ENCODE data around the gene ITGA11.
"Not testable (repeated sequence)": the region's sequence is repeated elsewhere in the genome, so short reads cannot be mapped to it uniquely, and the experiment has no call there.

Gene ITGA11

DNA sequence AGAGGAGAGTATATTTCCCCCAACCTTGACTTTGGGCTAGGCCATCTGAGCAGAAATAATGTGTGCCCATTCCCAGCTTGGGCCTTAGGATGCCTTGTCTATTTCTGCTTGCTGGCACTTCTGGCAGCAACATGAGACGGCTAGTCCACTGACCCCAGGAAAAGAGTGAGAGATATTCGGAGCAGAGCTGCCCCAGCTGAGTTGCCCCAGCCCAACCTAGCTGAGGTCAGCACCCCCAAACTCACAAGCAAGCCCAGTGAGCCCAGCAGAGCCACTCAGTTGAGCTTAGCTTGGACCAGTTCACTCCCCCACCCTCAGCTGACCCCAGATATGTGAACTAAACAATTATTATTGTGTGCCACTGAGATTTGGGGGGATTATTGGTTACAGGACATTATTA is 20.2 kb downstream of the ITGA11 start:
- no peak for DNase-seq (ENCODE audit: low read depth in 3 of 3, low spot score in 1 of 3)

DNA sequence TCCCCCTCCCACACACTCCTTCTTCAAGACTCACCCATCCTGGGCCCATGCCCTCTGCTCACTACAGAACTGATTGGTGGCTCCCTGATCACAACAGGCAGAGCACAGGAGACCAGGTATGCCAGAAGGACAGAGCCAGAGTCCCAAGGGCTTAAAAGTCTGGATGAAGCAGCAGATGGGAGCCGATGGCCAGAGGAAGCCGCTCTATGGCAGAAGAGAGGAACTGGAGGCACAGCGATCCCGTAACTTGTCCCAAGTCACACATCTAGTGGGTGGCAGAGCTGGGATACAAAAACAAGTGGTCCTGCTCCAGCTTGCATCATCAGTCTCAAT is 20.7 kb downstream of the ITGA11 start:
- no peak for DNase-seq (ENCODE audit: low read depth in 3 of 3, low spot score in 1 of 3)

DNA sequence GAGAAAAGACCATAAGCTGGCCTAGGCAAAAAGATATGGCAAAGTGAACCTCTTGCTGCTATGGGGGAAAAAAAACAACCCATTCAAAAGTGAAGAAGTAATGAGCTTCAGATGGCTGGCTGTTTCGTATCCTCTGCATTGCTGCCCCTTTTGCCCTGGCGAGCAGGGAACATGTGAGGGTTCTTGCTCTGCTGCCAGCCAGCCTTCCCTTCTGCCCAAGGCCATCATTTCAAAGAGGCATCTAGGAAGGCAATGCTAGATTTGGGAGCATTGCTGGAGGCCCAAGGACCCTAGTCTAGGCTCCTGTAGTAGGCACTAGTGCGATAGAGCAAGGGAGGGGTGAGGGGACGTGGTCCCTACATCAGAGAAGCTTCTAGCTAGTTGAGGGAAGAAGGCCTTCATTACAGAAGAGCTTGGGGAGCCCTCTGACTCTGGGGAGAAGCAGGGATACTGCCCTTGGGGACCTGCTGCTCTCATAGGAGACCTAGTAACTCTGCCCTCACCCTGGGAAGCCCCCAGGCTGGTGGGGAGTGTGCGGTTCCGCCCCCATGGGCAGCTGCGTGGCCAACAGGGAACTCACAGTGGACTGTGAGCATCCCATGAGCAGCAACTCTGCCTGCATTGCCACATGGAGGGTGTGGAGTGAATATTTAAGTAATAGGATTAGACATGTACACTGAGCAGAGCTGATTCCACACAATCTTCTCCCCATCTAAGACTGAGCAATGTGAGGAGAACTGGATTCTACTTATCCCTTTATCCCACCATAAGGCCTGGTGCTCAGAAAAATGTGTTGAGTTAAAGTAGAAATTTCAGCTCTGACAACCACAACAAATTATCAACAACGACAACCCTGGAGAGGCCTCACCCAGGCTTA is 21.3 kb downstream of the ITGA11 start:
- no peak for DNase-seq (ENCODE audit: low read depth in 3 of 3, low spot score in 1 of 3)

DNA sequence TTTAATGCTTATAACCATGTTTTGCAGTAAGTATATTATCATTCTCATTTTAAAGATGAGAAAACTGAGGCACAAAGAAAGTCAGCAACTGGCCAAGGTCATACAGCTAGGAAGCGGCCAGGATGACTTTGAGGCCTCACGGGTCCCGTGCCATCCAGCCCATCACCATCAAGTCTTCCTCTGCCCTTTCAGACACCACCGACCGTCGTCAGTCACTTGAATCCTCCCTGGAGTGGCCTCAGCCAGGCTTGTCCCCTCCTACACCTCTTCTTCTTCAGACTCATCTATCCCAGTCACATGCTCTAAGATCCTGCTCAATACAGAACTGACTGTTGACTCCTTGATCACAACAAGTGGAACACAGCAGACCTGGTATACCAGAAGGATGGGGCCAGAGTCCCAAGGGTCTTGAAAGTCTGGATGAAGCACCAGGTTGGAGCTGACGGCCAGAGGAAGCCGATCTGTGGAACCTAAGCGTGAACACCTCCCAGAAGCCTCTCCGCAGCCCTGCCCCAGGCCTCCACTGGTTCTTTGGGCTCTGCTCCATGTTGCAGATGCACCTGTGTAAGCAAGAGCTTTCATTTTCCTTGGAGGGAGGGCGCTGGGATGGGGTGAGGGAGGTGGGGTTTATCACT is 22.1 kb downstream of the ITGA11 start:
- DNase-seq (ENCODE audit: low read depth in 3 of 3, low spot score in 1 of 3), result no peak

DNA sequence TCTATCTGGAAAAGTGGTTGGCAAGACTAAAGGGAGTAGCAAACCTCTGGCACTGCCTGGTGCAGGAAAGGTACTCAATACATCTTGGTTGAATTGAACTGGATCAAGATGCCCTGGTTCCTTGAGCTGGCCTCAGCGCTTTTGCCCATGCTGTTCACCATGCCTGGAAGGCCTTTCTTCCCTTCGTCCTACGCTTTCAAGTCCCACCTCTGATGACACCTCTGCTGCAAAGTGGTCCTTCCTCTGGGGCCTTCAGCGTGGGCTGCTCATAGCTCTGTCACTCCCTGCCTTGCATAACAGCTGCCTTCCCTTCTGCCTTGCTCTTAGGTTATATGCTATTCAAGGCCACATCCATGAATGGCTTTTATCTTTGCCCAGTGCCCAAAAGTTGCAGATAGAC is 23.0 kb downstream of the ITGA11 start:
- no peak for DNase-seq (ENCODE audit: low read depth in 3 of 3, low spot score in 1 of 3)

DNA sequence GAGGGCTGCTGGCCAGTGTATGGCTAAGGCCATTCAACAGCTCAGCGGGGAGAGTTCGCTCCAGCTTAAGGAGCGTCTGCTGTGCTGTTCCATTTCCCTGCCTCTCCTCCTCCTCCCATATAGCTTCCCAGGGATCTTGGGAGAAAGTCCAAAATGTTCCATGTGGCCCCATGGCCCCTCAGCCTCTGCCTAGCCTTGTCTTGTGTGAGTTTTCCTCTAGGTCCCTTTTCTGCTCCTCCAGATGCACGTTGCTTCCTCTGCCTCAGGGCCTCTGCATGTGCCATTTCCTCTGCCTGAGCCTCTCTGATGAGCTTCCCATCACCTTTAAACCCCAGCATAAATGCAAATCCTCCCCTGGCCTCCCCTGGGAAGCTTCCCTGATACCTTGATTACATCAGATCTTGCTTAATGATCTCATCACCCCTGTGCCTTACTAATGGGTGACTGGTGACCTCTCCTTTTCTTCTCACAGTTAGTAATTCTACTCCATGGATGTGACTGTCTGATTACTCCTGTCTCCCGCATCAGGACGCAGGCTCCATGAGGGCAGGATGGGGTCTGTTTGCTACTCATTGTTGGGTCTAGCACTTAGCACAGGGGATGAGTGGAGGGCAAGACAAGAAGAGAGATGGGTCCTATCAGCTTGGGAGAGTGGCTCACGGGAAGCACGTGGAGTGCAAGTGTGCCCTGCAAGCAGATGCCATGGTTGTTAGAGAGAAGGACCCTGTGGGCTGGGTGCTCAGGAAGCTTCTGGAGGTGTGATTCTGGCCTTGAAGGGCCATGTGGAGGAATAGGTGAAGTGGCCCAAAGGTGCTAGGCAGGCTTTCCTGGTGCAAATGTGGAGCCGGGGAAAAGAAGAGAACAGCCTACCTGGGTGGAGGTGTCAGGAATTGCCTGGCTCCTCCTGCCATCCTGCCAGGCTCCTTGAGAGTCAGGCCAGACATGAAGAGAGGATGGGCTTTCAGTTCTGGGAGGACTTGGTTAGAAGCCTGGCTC is 23.8 kb downstream of the ITGA11 start:
- no peak for DNase-seq (ENCODE audit: low read depth in 3 of 3, low spot score in 1 of 3)

DNA sequence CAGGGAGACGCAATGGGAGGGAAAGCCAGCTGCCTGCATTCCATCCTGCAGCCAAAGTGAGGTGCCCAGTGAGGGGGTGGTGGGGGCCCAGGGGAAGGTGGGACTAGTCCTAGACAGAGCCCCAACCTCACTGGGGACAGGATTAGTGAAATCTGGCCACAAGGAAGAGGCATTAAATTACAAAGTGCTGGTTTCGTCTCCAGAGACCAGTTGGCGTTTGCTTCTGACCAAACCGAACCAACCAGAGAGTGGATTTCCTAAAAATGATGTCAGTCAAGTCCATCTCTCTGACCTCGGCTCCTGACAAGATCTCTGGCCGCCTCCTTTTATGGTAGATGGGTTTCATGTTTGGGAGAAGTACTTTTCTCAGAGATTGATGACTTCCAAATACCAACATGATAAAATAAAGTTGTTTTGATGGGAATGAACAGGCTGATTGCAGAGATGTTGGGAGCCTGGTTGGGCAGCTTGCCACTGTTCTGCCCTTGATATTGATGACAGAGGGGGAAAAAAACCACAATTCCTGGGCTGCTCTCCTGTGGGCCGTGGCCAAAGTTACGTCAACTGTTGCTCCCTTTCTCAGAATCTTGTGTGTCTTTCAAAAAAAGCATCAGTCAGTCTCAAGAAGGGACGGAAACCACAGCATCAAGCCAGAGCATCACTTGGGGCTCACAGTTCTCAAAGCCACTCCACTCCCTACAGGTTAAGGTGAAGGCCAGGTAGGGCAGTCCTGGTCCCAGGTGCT is 24.6 kb downstream of the ITGA11 start:
- no peak for DNase-seq (ENCODE audit: low read depth in 3 of 3, low spot score in 1 of 3)

DNA sequence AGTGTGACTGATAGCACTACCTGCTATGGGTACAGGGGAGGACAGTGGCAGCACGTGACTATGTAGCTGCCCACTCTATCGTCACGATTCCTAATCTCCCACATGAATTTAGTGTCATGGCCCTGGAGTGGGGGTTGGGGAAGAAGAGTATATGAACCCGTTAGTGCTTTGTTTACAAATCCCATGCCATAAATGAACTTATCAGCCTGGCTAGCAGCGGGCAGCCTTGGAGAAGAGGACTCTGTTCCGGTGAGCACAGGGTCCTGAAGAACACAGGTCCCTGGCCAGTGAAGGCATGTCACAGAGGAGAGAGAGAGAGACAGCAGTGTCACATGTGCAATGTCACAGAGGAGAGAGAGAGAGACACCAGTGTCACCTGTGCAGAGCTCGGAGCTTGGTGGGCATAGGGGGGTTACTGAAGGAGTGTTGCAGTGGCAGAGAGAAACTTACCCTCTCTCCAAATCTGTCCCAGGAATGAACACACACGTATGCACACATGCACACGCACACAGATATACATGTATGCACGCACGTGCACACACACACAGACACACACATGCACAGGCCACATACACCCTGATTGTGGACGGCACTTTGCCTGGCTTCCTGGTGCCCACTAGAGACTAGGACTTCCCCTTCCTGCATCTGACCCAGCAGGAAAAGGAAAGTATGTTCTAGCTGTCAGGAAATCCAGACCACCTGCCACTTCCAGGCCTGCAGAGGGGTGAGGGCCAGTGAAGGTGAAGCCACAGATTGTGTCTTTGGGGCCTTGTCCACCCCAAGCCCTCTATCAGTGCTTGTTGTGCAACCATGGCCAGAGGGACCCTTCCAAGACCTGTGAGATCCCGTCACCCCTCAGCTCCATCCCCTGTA is 26.3 kb downstream of the ITGA11 start:
- no peak for DNase-seq (ENCODE audit: low read depth in 3 of 3, low spot score in 1 of 3)

DNA sequence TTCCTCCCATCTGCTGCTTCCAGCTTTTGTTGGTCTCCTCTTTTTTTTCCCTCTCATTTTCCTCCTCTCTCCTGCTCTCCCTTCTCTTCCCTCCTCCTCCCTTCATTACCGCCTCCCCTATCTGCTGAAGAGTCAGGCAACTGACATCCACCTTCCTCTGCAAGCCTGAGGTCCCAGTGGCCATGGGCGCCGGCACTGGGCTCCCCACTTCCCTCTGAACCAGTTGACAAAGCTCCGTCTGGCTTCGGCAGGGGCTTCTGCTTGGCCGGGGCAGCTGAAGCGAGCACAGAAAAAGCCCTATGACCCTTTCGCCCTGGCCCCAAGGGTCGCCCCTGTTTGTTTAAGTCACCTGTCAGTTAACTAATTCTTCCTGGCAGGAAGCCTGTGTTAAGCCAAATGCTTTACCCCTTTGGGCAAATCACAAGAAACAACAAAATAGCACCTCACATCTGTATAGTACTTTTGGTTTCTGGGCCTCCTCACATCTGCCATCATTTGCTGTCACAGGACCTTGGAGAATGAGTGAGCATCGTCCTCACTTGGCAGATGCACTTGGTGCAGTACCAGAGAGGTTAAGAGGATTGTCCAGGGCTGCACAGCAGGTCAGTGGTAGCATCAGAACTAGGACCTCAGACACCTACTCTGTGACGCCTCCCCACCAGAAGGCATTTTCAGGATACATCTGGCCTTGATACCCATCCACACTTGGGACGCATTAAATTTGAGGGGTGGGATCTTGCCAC is 27.7 kb downstream of the ITGA11 start:
- no peak for DNase-seq (ENCODE audit: low read depth in 3 of 3, low spot score in 1 of 3)

DNA sequence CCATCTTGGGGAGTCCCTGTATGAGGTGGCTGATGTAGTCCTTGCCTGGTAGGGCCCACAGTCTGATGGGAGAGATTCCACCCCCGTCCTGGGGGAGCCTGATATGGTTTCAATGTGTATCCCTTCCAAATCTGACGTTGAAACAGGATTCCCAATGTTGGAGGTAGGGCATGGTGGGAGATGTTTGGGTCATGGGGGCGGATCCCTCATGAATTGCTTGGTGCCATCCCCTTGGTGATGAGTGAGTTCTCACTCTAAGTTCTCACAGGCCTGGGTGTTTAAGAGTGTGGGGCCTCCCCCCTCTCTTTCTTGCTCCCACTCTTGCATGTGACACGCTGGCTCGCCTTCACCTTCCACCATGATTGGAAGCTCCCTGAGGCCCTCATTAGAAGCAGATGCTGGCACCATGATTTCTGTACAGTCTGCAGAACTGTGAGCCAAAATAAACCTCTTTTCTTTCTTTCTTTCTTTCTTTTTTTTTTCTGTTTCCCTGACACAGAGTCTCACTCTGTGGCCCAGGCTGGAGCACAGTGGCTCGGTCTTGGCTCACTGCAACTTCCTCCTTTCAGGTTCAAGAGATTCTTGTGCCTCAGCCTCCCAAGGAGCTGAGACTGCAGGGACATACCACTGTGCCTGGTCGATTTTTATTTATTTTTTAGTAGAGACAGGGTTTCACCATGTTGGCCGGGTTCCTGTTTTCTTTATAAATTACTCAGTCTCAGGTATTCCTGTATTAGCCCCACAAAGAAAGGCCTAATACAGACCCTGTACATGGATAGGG is 28.6 kb downstream of the ITGA11 start:
- DNase-seq (ENCODE audit: low read depth in 3 of 3, low spot score in 1 of 3), result no peak

DNA sequence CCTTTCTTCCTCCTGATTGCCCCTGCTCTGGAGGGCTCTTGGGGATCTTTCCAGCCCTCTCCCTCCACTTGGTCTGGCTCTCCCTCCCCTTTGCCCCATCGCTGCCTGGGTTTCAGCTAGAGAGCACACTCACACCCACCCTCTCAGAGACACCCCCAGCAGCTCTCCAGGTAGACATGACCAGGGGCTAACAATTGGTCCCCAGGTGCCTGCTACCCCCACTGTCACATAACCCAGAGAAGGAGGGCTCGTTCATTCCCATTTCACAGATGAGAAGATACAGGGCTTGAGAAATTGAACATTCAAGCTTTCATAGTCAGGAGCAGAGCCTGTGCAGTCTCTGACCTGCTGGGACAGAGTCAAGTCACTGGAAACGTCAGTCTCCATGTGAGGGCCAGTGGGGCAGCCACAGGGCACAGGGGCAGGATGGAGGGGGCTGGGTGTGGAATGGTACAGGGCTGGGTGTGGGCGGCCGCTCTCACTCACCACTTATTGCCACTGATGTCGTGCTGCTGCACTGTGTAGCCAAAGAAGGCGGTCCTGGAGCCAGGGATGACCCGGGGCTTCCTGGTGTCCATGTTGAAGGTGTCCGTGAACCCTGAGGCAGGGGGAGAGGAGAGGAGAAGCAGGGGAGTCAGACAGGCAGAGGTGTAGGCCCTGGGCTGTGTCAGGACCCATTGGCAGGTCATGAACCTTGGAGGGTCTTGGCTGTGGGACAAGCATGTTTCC is 29.4 kb downstream of the ITGA11 start:
- DNase-seq (ENCODE audit: low read depth in 3 of 3, low spot score in 1 of 3), result no peak

DNA sequence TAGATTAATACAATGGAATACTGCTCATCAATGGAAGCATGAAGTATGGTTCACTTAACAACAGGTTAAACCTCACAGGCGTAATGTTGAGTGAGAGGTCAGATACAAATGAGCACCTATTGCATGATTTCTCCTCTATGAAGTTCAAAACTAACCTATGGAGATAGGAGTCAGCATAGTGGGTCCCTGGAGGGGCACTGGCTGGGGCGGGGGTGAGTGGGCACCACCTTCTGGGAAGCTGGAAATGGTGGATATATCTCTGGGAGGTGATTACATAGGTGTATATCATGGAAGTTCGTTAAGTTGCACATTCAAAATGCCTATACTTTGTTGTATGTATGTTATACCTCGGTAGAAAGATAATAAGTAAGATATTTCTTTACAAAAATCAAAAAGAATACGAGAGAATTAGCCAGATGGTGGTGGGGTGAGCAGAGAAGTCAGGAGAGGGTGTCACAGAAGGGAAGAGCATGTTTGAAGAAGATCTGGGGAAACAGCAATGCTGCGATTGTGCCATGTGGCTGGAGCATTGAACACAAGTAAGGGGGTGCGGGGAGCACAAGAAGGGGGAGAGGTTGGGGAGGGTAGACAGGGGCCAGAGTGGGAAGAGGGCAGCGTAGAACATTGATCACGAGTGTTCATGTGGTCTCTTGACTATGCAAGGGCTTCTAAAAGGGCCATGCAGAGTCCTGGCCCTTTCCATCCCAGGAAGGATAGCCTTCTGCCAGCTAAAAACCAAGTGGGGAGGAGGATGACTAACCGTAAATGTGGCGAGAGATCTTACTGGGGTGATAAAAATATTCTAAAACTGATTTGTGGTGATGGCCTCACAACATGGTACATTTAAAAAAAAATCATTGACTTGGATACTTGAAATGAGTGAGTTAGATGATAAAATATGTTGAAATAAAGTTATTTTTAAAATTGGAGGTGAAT is 30.2 kb downstream of the ITGA11 start:
- DNase-seq (ENCODE audit: low read depth in 3 of 3, low spot score in 1 of 3), result no peak

DNA sequence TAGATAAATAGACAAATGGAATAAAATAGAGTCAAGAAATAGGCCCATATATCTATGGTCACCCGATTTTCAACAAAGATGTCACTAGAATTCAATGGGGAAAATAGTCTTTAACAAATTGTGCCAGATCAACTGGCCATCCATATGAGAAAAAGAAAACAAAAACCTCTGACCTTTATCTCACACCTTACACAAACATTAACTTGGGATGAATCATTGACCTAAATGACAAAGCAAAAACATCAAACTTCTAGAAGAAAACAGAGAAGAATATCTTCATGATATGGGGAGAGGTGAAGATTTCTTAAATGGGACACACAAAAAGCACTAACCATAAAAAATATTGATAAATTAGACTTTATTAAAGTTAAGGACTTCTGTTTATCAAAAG is 31.9 kb downstream of the ITGA11 start:
- no peak for DNase-seq (ENCODE audit: low read depth in 3 of 3, low spot score in 1 of 3)

DNA sequence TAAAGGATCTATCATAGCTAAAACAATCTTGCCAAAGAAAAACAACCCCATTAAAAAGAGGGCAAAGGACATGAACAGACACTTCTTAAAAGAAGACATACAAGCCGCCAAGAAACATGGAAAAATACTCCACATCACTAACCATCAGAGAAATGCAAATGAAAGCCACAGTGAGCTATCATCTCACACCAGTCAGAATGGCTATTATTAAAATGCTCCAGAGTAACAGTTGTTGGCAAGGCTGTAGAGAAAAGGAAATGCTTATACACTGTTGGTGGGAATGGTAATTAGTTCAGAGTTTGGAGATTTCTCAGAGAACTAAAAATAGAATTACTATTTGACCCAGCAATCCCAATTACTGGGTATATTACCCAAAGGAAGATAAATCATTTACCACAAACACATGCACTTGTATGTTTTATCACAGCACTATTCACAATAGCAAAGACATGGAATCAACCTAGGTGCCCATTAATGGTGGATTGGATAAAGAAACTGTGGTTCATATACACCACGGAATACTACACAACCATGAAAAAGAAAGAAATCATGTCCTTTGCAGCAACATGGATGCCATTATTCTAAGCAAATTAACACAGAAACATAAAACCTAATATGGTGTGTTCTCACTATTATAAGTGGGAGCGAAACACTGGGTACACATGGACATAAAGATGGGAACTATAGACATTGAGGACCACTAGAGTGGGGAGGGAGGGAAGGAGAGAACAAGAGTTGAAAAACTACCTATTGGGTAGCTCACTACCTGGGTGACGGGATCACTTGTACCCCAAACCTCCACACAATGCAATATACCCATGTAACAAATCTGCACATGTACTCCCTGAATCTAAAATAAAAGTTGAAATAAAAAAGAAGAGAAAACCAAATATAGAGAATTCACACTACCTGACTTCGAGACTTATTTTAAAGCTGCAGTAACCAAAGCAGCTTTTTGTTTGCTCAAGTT is 32.6 kb downstream of the ITGA11 start:
- no peak for DNase-seq (ENCODE audit: low read depth in 3 of 3, low spot score in 1 of 3)

DNA sequence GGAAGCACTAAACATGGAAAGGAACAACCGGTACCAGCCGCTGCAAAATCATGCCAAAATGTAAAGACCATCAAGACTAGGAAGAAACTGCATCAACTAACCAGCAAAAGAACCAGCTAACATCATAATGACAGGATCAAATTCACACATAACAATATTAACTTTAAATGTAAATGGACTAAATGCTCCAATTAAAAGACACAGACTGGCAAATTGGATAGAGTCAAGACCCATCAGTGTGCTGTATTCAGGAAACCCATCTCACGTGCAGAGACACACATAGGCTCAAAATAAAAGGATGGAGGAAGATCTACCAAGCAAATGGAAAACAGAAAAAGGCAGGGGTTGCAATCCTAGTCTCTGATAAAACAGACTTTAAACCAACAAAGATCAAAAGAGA is 34.0 kb downstream of the ITGA11 start:
- DNase-seq (ENCODE audit: low read depth in 3 of 3, low spot score in 1 of 3), result not testable (repeated sequence)

DNA sequence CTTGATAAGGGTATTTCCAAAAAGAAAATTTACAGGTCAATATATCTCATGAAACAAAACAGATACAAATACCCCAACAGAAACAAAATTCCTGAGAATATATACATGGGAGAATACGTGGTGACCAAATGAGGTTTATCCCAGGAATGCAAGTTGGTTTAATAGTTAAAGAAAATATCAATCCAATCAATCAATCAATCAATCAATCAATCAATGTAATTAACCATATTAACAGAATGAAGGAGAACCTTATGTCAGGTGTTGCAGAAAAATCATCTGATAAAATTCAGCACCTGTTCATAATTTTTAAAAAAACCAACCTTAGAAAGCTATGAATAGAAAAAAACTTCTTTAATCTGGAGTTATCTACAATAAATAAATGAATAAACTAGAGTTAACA is 35.9 kb downstream of the ITGA11 start:
- DNase-seq (ENCODE audit: low read depth in 3 of 3, low spot score in 1 of 3), result no peak
